Neuronal stem cell (in vitro differentiated cells): Measurements from ENCODE around the gene KASH5.

Experiments used
- DNase-seq: peaks from one replicate; pipeline ENCODE4 v3.0.0-alpha.2; 2013; ENCODE audit warnings: low spot score
- H2AFZ ChIP-seq: one replicate; pipeline ENCODE4 v1.6.1; 2013; ENCODE audit warnings: mild to moderate bottlenecking, low read length, inconsistent platforms
- H2AK5ac ChIP-seq: 2 replicates; pipeline ENCODE4 v1.6.1; 2013; ENCODE audit warnings: low read depth, mild to moderate bottlenecking, inconsistent platforms, low read length, moderate library complexity, mixed read lengths
- H2BK120ac ChIP-seq: 2 replicates; pipeline ENCODE4 v1.6.1; 2013; ENCODE audit warnings: low read depth, mild to moderate bottlenecking, inconsistent platforms, low read length, moderate library complexity, mixed read lengths
- H2BK12ac ChIP-seq: one replicate; pipeline ENCODE4 v1.6.1; 2013; ENCODE audit warnings: low read length, inconsistent platforms
- H2BK15ac ChIP-seq: 2 replicates; pipeline ENCODE4 v1.6.1; 2013; ENCODE audit warnings: mild to moderate bottlenecking, low read length, inconsistent platforms, mixed read lengths
- H2BK5ac ChIP-seq: one replicate; pipeline ENCODE4 v1.6.1; 2013; ENCODE audit warnings: inconsistent platforms, mild to moderate bottlenecking, low read length, moderate library complexity
- H3K14ac ChIP-seq: one replicate; pipeline ENCODE4 v1.6.1; 2013; ENCODE audit warnings: low read length, inconsistent platforms
- H3K18ac ChIP-seq: 2 replicates; pipeline ENCODE4 v1.6.1; 2013; ENCODE audit warnings: low read length, inconsistent platforms
- H3K23ac ChIP-seq: 2 replicates; pipeline ENCODE4 v1.6.1; 2013; ENCODE audit warnings: low read depth, mild to moderate bottlenecking, mixed read lengths, low read length, inconsistent platforms; ENCODE audit not compliant: poor library complexity
- H3K27ac ChIP-seq: replicated peaks from 3 replicates; pipeline ENCODE4 v1.5.1; 2013; ENCODE audit warnings: low read length, inconsistent platforms
- H3K27me3 ChIP-seq, 3 experiments: 2 replicates each; pipeline ENCODE4 v1.6.1; 2013; ENCODE audit warnings: low read length in 3 of 3, mild to moderate bottlenecking in 2 of 3, inconsistent platforms in 1 of 3, low read depth in 1 of 3, mixed read lengths in 1 of 3, moderate library complexity in 1 of 3; ENCODE audit not compliant: control insufficient read depth in 3 of 3, insufficient read depth in 3 of 3
- H3K36me3 ChIP-seq, 2 donors: replicated peaks in 1 of 2; 2 replicates each; pipeline ENCODE4 v1.6.1; 2013; ENCODE audit warnings: low read length in 2 of 2; ENCODE audit not compliant: control insufficient read depth in 2 of 2, insufficient read depth in 2 of 2
- H3K4ac ChIP-seq: 2 replicates; pipeline ENCODE4 v1.6.1; 2013; ENCODE audit warnings: inconsistent platforms, mild to moderate bottlenecking, low read length, moderate library complexity
- H3K4me1 ChIP-seq, 2 donors: 1 replicate in 1 of 2; 2 replicates in 1 of 2; pipeline ENCODE4 v1.6.1; 2013; ENCODE audit warnings: low read length in 2 of 2, low read depth in 1 of 2; ENCODE audit not compliant: control insufficient read depth in 2 of 2, insufficient read depth in 1 of 2
- H3K4me2 ChIP-seq: one replicate; pipeline ENCODE4 v1.6.1; 2013; ENCODE audit warnings: mild to moderate bottlenecking, low read length, inconsistent platforms; ENCODE audit not compliant: insufficient read depth, poor library complexity, severe bottlenecking
- H3K4me3 ChIP-seq, 2 donors: 2 replicates each; pipeline ENCODE4 v1.5.1; 2013; ENCODE audit warnings: low read length in 2 of 2, mild to moderate bottlenecking in 2 of 2, inconsistent platforms in 1 of 2, moderate library complexity in 1 of 2
- H3K79me1 ChIP-seq: one replicate; pipeline ENCODE4 v1.6.1; 2013; ENCODE audit warnings: low read depth, mild to moderate bottlenecking, inconsistent platforms, low read length, moderate library complexity
- H3K9ac ChIP-seq: one replicate; pipeline ENCODE4 v1.6.1; 2013; ENCODE audit warnings: mild to moderate bottlenecking, low read depth, low read length, inconsistent platforms; ENCODE audit not compliant: poor library complexity
- H3K9me3 ChIP-seq, 2 donors: replicated peaks in 1 of 2; 2 replicates each; pipeline versions ENCODE3 to v1.6.1; 2013; ENCODE audit warnings: low read length in 2 of 2, mild to moderate bottlenecking in 2 of 2, inconsistent platforms in 1 of 2, low read depth in 1 of 2, mixed read lengths in 1 of 2, moderate library complexity in 1 of 2; ENCODE audit not compliant: control insufficient read depth in 2 of 2, insufficient read depth in 1 of 2
- H4K8ac ChIP-seq: one replicate; pipeline ENCODE4 v1.6.1; 2013; ENCODE audit warnings: low read depth, mild to moderate bottlenecking, inconsistent platforms, low read length, moderate library complexity
- H4K91ac ChIP-seq: one replicate; pipeline ENCODE4 v1.6.1; 2013; ENCODE audit warnings: low read length, low read depth, mild to moderate bottlenecking, inconsistent platforms; ENCODE audit not compliant: poor library complexity
- WGBS, 2 donors: extraction: QIAGEN DNeasy Blood & Tissue Kit; methylation state at CpG; one replicate each; pipeline ENCODE4 v1.1.7; 2013; ENCODE audit warnings: missing lambda C conversion rate in 2 of 2, mixed read lengths in 1 of 2; ENCODE audit not compliant: insufficient read length in 2 of 2, insufficient replicate concordance in 1 of 2; ENCODE audit errors: extremely low coverage in 2 of 2; 5-methylcytosine and 5-hydroxymethylcytosine counted together

KASH5 gene

GRCh38 chr19:49411681-49412326, 23.8 kb downstream of the KASH5 start:
- H3K4me3 ChIP-seq = no peak overlapping the region
- H3K36me3 ChIP-seq = no peaks in the 10 kb centered on the region
- no peak overlapping the region for H3K4me2 ChIP-seq
- DNase-seq = no peak
- H4K8ac ChIP-seq = no peak overlapping the region
- WGBS, 2 donors = no CpG with 5 or more reads among the region's 3 CpGs
- H3K4me1 ChIP-seq = peaks cover 4 to 29% of the 10 kb centered on the region in 2 donors
- H2BK12ac ChIP-seq = peak overlapping the region; percentile 69
- H3K9ac ChIP-seq = no peak overlapping the region
- H3K14ac ChIP-seq = no peak overlapping the region
- peak overlapping the region; percentile 88 for H2AK5ac ChIP-seq
- H3K4ac ChIP-seq = peak overlapping the region; percentile 26
- H3K27ac ChIP-seq = no peak overlapping the region
- no peaks in the 10 kb centered on the region for H3K9me3 ChIP-seq
- peak overlapping the region; percentile 68 for H3K18ac ChIP-seq
- peak overlapping the region; percentile 56 for H2BK5ac ChIP-seq
- H3K27me3 ChIP-seq = peaks cover 0 to 57% (median 0%) of the 10 kb centered on the region in 3 experiments
- H2AFZ ChIP-seq = no peak overlapping the region
- H3K23ac ChIP-seq = no peak overlapping the region
- H4K91ac ChIP-seq = peak overlapping the region; percentile 64
- peak overlapping the region; percentile 57 for H2BK120ac ChIP-seq
- H2BK15ac ChIP-seq = peak overlapping the region; percentile 95
- peaks cover 1% of the 10 kb centered on the region for H3K79me1 ChIP-seq

- Histone ChIP-seq H3K18ac (peak overlapping the region; percentile 89), H3K36me3 (no peaks in the 10 kb centered on the region), H4K91ac (no peak overlapping the region), H2BK120ac (no peak overlapping the region), H3K79me1 (peaks cover 1% of the 10 kb centered on the region), H4K8ac (no peak overlapping the region), H3K4me2 (no peak overlapping the region), H3K14ac (no peak overlapping the region), H3K9me3 (no peaks in the 10 kb centered on the region), H2AK5ac (peak overlapping the region; percentile 82), H3K4ac (no peak overlapping the region), H3K23ac (no peak overlapping the region), H2BK15ac (no peak overlapping the region), H2AFZ (peak overlapping the region; percentile 42), H2BK5ac (peak overlapping the region; percentile 56), H3K4me3 (no peak overlapping the region), H3K4me1 (peaks cover 4 to 29% of the 10 kb centered on the region in 2 donors), H3K27me3 (peaks cover 0 to 72% (median 0%) of the 10 kb centered on the region in 3 experiments), H2BK12ac (no peak overlapping the region), H3K9ac (no peak overlapping the region), H3K27ac (peak overlapping the region; percentile 70)
- DNase-seq = no peak
- WGBS, 2 donors = no CpG with 5 or more reads among the region's 9 CpGs
Measured at GRCh38 chr19:49413348-49413747, 25.3 kb downstream of the KASH5 start.

GRCh38 chr19:49414256-49414655, 26.2 kb downstream of the KASH5 start:
- no peak overlapping the region for H3K23ac ChIP-seq
- H4K8ac ChIP-seq = no peak overlapping the region
- H3K4me2 ChIP-seq = no peak overlapping the region
- DNase-seq = no peak
- H3K36me3 ChIP-seq = no peaks in the 10 kb centered on the region
- peaks cover 1% of the 10 kb centered on the region for H3K79me1 ChIP-seq
- H4K91ac ChIP-seq = peak overlapping the region; percentile 11
- no peak overlapping the region for H3K27ac ChIP-seq
- H3K9me3 ChIP-seq = no peaks in the 10 kb centered on the region
- H3K27me3 ChIP-seq = peaks cover 0 to 76% (median 0%) of the 10 kb centered on the region in 3 experiments
- peak overlapping the region; percentile 87 for H3K18ac ChIP-seq
- H2BK12ac ChIP-seq = peak overlapping the region; percentile 93
- H2AK5ac ChIP-seq = peak overlapping the region; percentile 82
- no peak overlapping the region for H3K4me3 ChIP-seq
- H3K4ac ChIP-seq = no peak overlapping the region
- H3K9ac ChIP-seq = no peak overlapping the region
- H2AFZ ChIP-seq = no peak overlapping the region
- no peak overlapping the region for H3K14ac ChIP-seq
- no peak overlapping the region for H2BK120ac ChIP-seq
- peak overlapping the region; percentile 55 for H2BK5ac ChIP-seq
- H2BK15ac ChIP-seq = no peak overlapping the region
- peaks cover 0 to 24% of the 10 kb centered on the region in 2 donors for H3K4me1 ChIP-seq
- no CpG with 5 or more reads among the region's 3 CpGs for WGBS, 2 donors

- H3K36me3 ChIP-seq = no peaks in the 10 kb centered on the region
- no CpG with 5 or more reads among the region's 15 CpGs for WGBS, 2 donors
Measured at GRCh38 chr19:49415102-49415809, 27.2 kb downstream of the KASH5 start.

More at GRCh38 chr19:49415102-49415809, 27.2 kb downstream of the KASH5 start:
- Histone ChIP-seq H2AK5ac (peak overlapping the region; percentile 86), H3K18ac (peak overlapping the region; percentile 87), H2BK5ac (peak overlapping the region; percentile 90), H3K27me3 (peaks cover 0 to 80% (median 0%) of the 10 kb centered on the region in 3 experiments), H3K4me1 (peaks cover 0 to 24% of the 10 kb centered on the region in 2 donors), H3K4ac (peak overlapping the region; percentile 86), H2BK15ac (peak overlapping the region; percentile 79), H3K14ac (no peak overlapping the region), H3K27ac (no peak overlapping the region), H2BK12ac (peak overlapping the region; percentile 93), H3K23ac (peak overlapping the region; percentile 34), H2AFZ (peak overlapping the region; percentile 69), H3K79me1 (peaks cover 1% of the 10 kb centered on the region), H3K4me2 (no peak overlapping the region), H3K9ac (peak overlapping the region; percentile 63), H3K4me3 (no peak overlapping the region), H2BK120ac (peak overlapping the region; percentile 36), H4K91ac (peak overlapping the region; percentile 46), H4K8ac (no peak overlapping the region), H3K9me3 (no peaks in the 10 kb centered on the region)
- no peak for DNase-seq
